CD4-positive, alpha-beta T cell treated with Interferon alpha-2 for 1 hour (primary cell): Measurements from ENCODE around the gene IGSF3.
"Not testable (repeated sequence)": the region's sequence is repeated elsewhere in the genome, so short reads cannot be mapped to it uniquely, and the experiment has no call there.

Experiments used
- DNase-seq, 2 donors: peaks; one replicate each; pipeline ENCODE4 v3.0.0-alpha.2; 2020 to 2022

IGSF3 gene

GRCh38 chr1:116571215-116571919 is 96.2 kb downstream of the IGSF3 start:
- no peak for DNase-seq

- DNase-seq = peak; percentile 84 to 85
Observed at GRCh38 chr1:116570358-116571214, 96.9 kb downstream of the IGSF3 start, which contains the start of gene CD58. Gene CD58 (minus strand): TSS chr1:116571026. CDS start chr1:116570972, 54 bp downstream.

- DNase-seq = peak; percentile 45 to 72
Observed at GRCh38 chr1:116569776-116570357, 97.7 kb downstream of the IGSF3 start.

GRCh38 chr1:116569381-116569670 is 98.2 kb downstream of the IGSF3 start:
- DNase-seq = no peak

- no peak for DNase-seq
Observed at GRCh38 chr1:116568662-116569380, 98.7 kb downstream of the IGSF3 start.

GRCh38 chr1:116567790-116568661 is 99.5 kb downstream of the IGSF3 start:
- no peak for DNase-seq

GRCh38 chr1:116565222-116565621 is 102.3 kb downstream of the IGSF3 start:
- DNase-seq = no peak

- no peak for DNase-seq
Observed at GRCh38 chr1:116564426-116564825, 103.1 kb downstream of the IGSF3 start.

GRCh38 chr1:116562465-116562864 is 105.1 kb downstream of the IGSF3 start:
- not testable (repeated sequence) for DNase-seq

GRCh38 chr1:116561563-116561962 is 106.0 kb downstream of the IGSF3 start:
- no peak for DNase-seq

- no peak for DNase-seq
Observed at GRCh38 chr1:116560704-116561490, 106.6 kb downstream of the IGSF3 start.

GRCh38 chr1:116559304-116559761 is 108.2 kb downstream of the IGSF3 start:
- DNase-seq = no peak

- no peak for DNase-seq
Observed at GRCh38 chr1:116558571-116558970, 109.0 kb downstream of the IGSF3 start.

GRCh38 chr1:116558140-116558549 is 109.4 kb downstream of the IGSF3 start:
- DNase-seq = no peak

GRCh38 chr1:116557323-116557878 is 110.1 kb downstream of the IGSF3 start:
- no peak for DNase-seq

GRCh38 chr1:116556289-116557006 is 111.1 kb downstream of the IGSF3 start:
- peak; percentile 70 to 75 for DNase-seq

GRCh38 chr1:116554924-116555323 is 112.6 kb downstream of the IGSF3 start:
- DNase-seq = no peak

GRCh38 chr1:116553386-116554115 is 114.0 kb downstream of the IGSF3 start:
- DNase-seq = no peak

GRCh38 chr1:116546354-116546977 is 121.1 kb downstream of the IGSF3 start:
- DNase-seq = no peak
